HepG2 (cell line): ENCODE measurements around the gene CDH1. TPM values are rescaled to one million over a fixed set of nuclear protein-coding genes. Genes with fewer than 3 reads are reported as not detected.
A peak's percentile ranks its signal among the peaks of the same experiment; 100 is the strongest.

Source experiments
- ADNP ChIP-seq: sonication (generic); formaldehyde crosslinking; IDR thresholded peaks from 2 replicates; pipeline ENCODE4 v1.4.0; 2020; ENCODE audit warnings: missing genetic modification reagents
- AGO1 ChIP-seq: fragments of 200-400 bp; formaldehyde crosslinking; IDR thresholded peaks from 2 replicates; pipeline ENCODE4 v1.6.1; 2017; ENCODE audit warnings: mild to moderate bottlenecking, low read depth, low read length, moderate library complexity; ENCODE audit not compliant: poor library complexity, severe bottlenecking
- ZBTB7A ChIP-seq: sonication (generic); formaldehyde crosslinking; IDR thresholded peaks from 2 replicates; pipeline ENCODE4 v1.8.0; 2022; ENCODE audit warnings: mild to moderate bottlenecking, missing genetic modification reagents
- ZFAT ChIP-seq: sonication (generic); formaldehyde crosslinking; conservative IDR thresholded peaks from 2 replicates; pipeline ENCODE4 v1.8.1; 2023; ENCODE audit warnings: missing genetic modification reagents, inconsistent platforms
- ZKSCAN5 ChIP-seq: sonication (generic); formaldehyde crosslinking; IDR thresholded peaks from 2 replicates; pipeline ENCODE4 v1.5.1; 2020; ENCODE audit warnings: mild to moderate bottlenecking, missing genetic modification reagents
- ZMYM4 ChIP-seq: sonication (generic); formaldehyde crosslinking; IDR thresholded peaks from 2 replicates; pipeline ENCODE4 v1.8.1; 2023; ENCODE audit warnings: mild to moderate bottlenecking, missing genetic modification reagents
- ZNF256 ChIP-seq: sonication (generic); formaldehyde crosslinking; conservative IDR thresholded peaks from 2 replicates; pipeline ENCODE4 v1.4.0; 2020; ENCODE audit warnings: missing genetic modification reagents
- ZNF274 ChIP-seq: sonication (generic); formaldehyde crosslinking; IDR thresholded peaks from 2 replicates; pipeline ENCODE4 v1.5.1; 2020; ENCODE audit warnings: mild to moderate bottlenecking, missing genetic modification reagents
- ZNF709 ChIP-seq: sonication (generic); formaldehyde crosslinking; IDR thresholded peaks from 2 replicates; pipeline ENCODE4 v1.5.0; 2020; ENCODE audit warnings: mild to moderate bottlenecking, missing genetic modification reagents
- polyA plus RNA-seq, 8 experiments: library from polyadenylated mRNA; depleted of rRNA in 3 of 8; stranded (reverse) in 7 of 8; unstranded in 1 of 8; fragments of >200 nt; fragmentation: Illumina TruSeq in 4 of 8; extraction: Trizol in 4 of 8; gene quantifications; 2 replicates each; pipeline versions ENCODE4 v1.2.1 to v1.2.3, GENCODE V29; 2011 to 2016; ENCODE audit warnings: low read depth in 4 of 8, missing spikeins in 1 of 8, mixed read lengths in 1 of 8; ENCODE audit not compliant: insufficient read depth in 1 of 8
- total RNA-seq, 5 experiments: library from RNA; depleted of rRNA; stranded (reverse); fragments of >200 nt; fragmentation: Illumina TruSeq; extraction: Trizol; gene quantifications; 2 replicates each; pipeline ENCODE4 v1.2.3, GENCODE V29; 2016; ENCODE audit warnings: low read depth in 1 of 5
- TF ChIP-seq, protein P1 (sequence below): sonication (generic); formaldehyde crosslinking; IDR thresholded peaks from 2 replicates; pipeline ENCODE4 v1.8.0; 2022; ENCODE audit warnings: missing genetic modification reagents, mild to moderate bottlenecking, moderate library complexity, borderline replicate concordance
- TF ChIP-seq, protein P2 (sequence below): sonication (generic); formaldehyde crosslinking; IDR thresholded peaks from 2 replicates; pipeline ENCODE4 v1.4.0; 2020; ENCODE audit warnings: missing genetic modification reagents, borderline replicate concordance
- TF ChIP-seq, protein P3 (sequence below): sonication (generic); formaldehyde crosslinking; IDR thresholded peaks from 2 replicates; pipeline ENCODE4 v1.4.0; 2020; ENCODE audit warnings: missing genetic modification reagents, borderline replicate concordance
- TF ChIP-seq, protein P4 (sequence below): sonication (generic); formaldehyde crosslinking; IDR thresholded peaks from 2 replicates; pipeline ENCODE4 v1.4.0; 2020; ENCODE audit warnings: mild to moderate bottlenecking, missing genetic modification reagents, borderline replicate concordance

CDH1 gene
- total and polyA plus RNA-seq, 2 of the 13 experiments (the other 11 are each of a cell fraction or from before 2014, with no cell fraction given), result 0.95 to 9.8 TPM

DNA sequence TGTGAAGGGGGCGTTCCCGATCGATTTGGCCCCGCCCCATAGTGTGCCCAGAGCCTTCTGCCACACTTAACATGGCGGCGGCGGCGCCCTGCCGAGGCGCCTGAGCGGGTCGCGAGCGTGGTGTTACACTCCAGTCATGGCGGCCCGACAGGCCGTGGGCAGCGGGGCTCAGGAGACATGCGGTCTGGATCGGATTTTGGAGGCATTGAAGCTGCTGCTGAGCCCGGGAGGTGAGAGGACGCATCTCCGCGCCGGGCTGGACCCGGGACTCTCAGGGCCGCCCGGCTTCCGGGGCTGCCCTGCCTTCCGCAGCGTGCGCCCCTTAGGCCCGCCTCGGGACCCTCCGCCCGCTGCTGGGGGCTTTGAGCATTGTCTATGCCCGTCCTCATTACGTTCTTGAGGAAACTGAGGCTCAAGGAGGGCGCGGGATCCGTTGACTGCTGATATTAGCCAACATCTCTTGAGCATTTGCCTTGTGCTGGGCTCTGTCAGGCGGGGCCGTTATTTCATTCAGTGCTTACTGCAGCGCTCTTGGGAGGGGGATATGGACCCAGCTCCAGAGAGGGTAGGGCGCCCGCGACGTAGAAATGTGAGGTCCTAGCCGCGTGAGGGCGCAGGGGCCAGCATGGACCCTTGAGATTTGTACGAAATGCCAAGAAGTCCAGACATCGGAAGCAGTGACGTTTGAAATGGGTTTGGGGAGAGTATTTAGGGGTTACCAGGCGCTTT is 106.6 kb downstream of the CDH1 start, which contains the start of gene TANGO6 (continued):
- TF ChIP-seq, protein P1, sequence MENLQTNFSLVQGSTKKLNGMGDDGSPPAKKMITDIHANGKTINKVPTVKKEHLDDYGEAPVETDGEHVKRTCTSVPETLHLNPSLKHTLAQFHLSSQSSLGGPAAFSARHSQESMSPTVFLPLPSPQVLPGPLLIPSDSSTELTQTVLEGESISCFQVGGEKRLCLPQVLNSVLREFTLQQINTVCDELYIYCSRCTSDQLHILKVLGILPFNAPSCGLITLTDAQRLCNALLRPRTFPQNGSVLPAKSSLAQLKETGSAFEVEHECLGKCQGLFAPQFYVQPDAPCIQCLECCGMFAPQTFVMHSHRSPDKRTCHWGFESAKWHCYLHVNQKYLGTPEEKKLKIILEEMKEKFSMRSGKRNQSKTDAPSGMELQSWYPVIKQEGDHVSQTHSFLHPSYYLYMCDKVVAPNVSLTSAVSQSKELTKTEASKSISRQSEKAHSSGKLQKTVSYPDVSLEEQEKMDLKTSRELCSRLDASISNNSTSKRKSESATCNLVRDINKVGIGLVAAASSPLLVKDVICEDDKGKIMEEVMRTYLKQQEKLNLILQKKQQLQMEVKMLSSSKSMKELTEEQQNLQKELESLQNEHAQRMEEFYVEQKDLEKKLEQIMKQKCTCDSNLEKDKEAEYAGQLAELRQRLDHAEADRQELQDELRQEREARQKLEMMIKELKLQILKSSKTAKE (CRISPR knock-in tag), result no peak
- TF ChIP-seq, protein P2, sequence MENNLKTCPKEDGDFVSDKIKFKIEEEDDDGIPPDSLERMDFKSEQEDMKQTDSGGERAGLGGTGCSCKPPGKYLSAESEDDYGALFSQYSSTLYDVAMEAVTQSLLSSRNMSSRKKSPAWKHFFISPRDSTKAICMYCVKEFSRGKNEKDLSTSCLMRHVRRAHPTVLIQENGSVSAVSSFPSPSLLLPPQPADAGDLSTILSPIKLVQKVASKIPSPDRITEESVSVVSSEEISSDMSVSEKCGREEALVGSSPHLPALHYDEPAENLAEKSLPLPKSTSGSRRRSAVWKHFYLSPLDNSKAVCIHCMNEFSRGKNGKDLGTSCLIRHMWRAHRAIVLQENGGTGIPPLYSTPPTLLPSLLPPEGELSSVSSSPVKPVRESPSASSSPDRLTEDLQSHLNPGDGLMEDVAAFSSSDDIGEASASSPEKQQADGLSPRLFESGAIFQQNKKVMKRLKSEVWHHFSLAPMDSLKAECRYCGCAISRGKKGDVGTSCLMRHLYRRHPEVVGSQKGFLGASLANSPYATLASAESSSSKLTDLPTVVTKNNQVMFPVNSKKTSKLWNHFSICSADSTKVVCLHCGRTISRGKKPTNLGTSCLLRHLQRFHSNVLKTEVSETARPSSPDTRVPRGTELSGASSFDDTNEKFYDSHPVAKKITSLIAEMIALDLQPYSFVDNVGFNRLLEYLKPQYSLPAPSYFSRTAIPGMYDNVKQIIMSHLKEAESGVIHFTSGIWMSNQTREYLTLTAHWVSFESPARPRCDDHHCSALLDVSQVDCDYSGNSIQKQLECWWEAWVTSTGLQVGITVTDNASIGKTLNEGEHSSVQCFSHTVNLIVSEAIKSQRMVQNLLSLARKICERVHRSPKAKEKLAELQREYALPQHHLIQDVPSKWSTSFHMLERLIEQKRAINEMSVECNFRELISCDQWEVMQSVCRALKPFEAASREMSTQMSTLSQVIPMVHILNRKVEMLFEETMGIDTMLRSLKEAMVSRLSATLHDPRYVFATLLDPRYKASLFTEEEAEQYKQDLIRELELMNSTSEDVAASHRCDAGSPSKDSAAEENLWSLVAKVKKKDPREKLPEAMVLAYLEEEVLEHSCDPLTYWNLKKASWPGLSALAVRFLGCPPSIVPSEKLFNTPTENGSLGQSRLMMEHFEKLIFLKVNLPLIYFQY (CRISPR knock-in tag), result peak; percentile 40; the same call in 1 of the 2 replicates
- TF ChIP-seq ZNF709 (CRISPR knock-in tag) (peak; percentile 76), ZNF274 (peak; percentile 78), ZMYM4 (CRISPR knock-in tag) (peak; percentile 67), ZFAT (CRISPR knock-in tag) (0 out of 2 replicates have a peak, but pooled peaks have one; percentile 41), ZNF256 (CRISPR knock-in tag) (no peak), AGO1 (peak; percentile 68), ZBTB7A (peak; percentile 99), ADNP (CRISPR knock-in tag) (no peak), ZKSCAN5 (peak; percentile 50; the same call in 1 of the 2 replicates)
- TF ChIP-seq, protein P3, sequence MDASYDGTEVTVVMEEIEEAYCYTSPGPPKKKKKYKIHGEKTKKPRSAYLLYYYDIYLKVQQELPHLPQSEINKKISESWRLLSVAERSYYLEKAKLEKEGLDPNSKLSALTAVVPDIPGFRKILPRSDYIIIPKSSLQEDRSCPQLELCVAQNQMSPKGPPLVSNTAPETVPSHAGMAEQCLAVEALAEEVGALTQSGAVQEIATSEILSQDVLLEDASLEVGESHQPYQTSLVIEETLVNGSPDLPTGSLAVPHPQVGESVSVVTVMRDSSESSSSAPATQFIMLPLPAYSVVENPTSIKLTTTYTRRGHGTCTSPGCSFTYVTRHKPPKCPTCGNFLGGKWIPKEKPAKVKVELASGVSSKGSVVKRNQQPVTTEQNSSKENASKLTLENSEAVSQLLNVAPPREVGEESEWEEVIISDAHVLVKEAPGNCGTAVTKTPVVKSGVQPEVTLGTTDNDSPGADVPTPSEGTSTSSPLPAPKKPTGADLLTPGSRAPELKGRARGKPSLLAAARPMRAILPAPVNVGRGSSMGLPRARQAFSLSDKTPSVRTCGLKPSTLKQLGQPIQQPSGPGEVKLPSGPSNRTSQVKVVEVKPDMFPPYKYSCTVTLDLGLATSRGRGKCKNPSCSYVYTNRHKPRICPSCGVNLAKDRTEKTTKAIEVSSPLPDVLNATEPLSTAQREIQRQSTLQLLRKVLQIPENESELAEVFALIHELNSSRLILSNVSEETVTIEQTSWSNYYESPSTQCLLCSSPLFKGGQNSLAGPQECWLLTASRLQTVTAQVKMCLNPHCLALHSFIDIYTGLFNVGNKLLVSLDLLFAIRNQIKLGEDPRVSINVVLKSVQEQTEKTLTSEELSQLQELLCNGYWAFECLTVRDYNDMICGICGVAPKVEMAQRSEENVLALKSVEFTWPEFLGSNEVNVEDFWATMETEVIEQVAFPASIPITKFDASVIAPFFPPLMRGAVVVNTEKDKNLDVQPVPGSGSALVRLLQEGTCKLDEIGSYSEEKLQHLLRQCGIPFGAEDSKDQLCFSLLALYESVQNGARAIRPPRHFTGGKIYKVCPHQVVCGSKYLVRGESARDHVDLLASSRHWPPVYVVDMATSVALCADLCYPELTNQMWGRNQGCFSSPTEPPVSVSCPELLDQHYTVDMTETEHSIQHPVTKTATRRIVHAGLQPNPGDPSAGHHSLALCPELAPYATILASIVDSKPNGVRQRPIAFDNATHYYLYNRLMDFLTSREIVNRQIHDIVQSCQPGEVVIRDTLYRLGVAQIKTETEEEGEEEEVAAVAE (CRISPR knock-in tag), result peak; percentile 56; the same call in 1 of the 2 replicates
- TF ChIP-seq, protein P4, sequence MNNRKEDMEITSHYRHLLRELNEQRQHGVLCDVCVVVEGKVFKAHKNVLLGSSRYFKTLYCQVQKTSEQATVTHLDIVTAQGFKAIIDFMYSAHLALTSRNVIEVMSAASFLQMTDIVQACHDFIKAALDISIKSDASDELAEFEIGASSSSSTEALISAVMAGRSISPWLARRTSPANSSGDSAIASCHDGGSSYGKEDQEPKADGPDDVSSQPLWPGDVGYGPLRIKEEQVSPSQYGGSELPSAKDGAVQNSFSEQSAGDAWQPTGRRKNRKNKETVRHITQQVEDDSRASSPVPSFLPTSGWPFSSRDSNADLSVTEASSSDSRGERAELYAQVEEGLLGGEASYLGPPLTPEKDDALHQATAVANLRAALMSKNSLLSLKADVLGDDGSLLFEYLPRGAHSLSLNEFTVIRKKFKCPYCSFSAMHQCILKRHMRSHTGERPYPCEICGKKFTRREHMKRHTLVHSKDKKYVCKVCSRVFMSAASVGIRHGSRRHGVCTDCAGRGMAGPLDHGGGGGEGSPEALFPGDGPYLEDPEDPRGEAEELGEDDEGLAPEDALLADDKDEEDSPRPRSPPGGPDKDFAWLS (CRISPR knock-in tag), result peak; percentile 60; the same call in 1 of the 2 replicates
